Keratinocyte (primary cell): Measurements from ENCODE around the gene ATP6V0E2. TPM values are rescaled to one million over a fixed set of nuclear protein-coding genes. Genes with fewer than 3 reads are reported as not detected.

Experiments used
- DNase-seq: peaks from one replicate; pipeline ENCODE4 v3.0.0-alpha.2; 2011; ENCODE audit warnings: low read depth, missing footprints, low spot score
- FAIRE-seq: peaks from 2 replicates; lab custom pipeline; 2011; peaks lifted over from hg19 to GRCh38; lab: Jason Lieb, UNC
- H2AFZ ChIP-seq: 2 replicates; pipeline ENCODE4 v1.6.0; 2012; ENCODE audit warnings: low read length, control low read depth, inconsistent platforms; ENCODE audit not compliant: control insufficient read depth
- H3K27ac ChIP-seq: 2 replicates; pipeline ENCODE4 v1.5.1; 2011; ENCODE audit warnings: low read length; ENCODE audit not compliant: control insufficient read depth, insufficient read depth
- H3K27me3 ChIP-seq: 3 replicates; pipeline ENCODE4 v1.6.0; 2011; ENCODE audit warnings: low read length; ENCODE audit not compliant: control insufficient read depth, insufficient read depth; ENCODE audit errors: extremely low read depth
- H3K36me3 ChIP-seq, 2 experiments: 2 replicates in 1 of 2; 3 replicates in 1 of 2; pipeline ENCODE4 v1.5.1; 2011; ENCODE audit warnings: low read length in 2 of 2, mild to moderate bottlenecking in 1 of 2; ENCODE audit not compliant: control insufficient read depth in 2 of 2, insufficient read depth in 2 of 2; ENCODE audit errors: extremely low read depth in 1 of 2
- H3K4me1 ChIP-seq: 3 replicates; pipeline ENCODE4 v1.5.1; 2011; ENCODE audit warnings: low read length; ENCODE audit not compliant: control insufficient read depth, insufficient read depth; ENCODE audit errors: extremely low read depth
- H3K4me2 ChIP-seq: 3 replicates; pipeline ENCODE4 v1.6.0; 2011; ENCODE audit warnings: low read depth, low read length; ENCODE audit not compliant: control insufficient read depth, insufficient read depth; ENCODE audit errors: extremely low read depth
- H3K4me3 ChIP-seq, 3 experiments: fragments of 200-600 bp in 1 of 3; sonication (generic) in 1 of 3; 2 replicates in 2 of 3; 3 replicates in 1 of 3; pipeline ENCODE4 v1.5.1; 2011 to 2016; ENCODE audit warnings: low read length in 3 of 3, mild to moderate bottlenecking in 3 of 3, control low read depth in 2 of 3, inconsistent platforms in 1 of 3, low read depth in 1 of 3, mixed read lengths in 1 of 3, mixed run types in 1 of 3, moderate library complexity in 1 of 3; ENCODE audit not compliant: control insufficient read depth in 2 of 3, insufficient read depth in 2 of 3; ENCODE audit errors: extremely low read depth in 1 of 3
- H3K79me2 ChIP-seq: 2 replicates; pipeline ENCODE4 v1.6.0; 2012; ENCODE audit warnings: low read length; ENCODE audit not compliant: control insufficient read depth, insufficient read depth
- H3K9ac ChIP-seq: 3 replicates; pipeline ENCODE4 v1.6.0; 2011; ENCODE audit warnings: low read length; ENCODE audit not compliant: control insufficient read depth, insufficient read depth; ENCODE audit errors: extremely low read depth
- H3K9me1 ChIP-seq: 3 replicates; pipeline ENCODE4 v1.6.0; 2011; ENCODE audit warnings: low read length; ENCODE audit not compliant: control insufficient read depth, insufficient read depth; ENCODE audit errors: extremely low read depth
- H3K9me3 ChIP-seq: 2 replicates; pipeline ENCODE4 v1.5.1; 2012; ENCODE audit warnings: low read depth, low read length; ENCODE audit not compliant: control insufficient read depth
- H4K20me1 ChIP-seq: 3 replicates; pipeline ENCODE4 v1.6.0; 2011; ENCODE audit warnings: low read length; ENCODE audit not compliant: control insufficient read depth, insufficient read depth; ENCODE audit errors: extremely low read depth
- CTCF ChIP-seq, 3 experiments: IDR thresholded peaks in 1 of 3; conservative IDR thresholded peaks in 1 of 3; optimal IDR thresholded peaks in 1 of 3; 2 replicates in 2 of 3; 3 replicates in 1 of 3; pipeline versions ENCODE3 to v1.5.1; 2011; ENCODE audit warnings: low read length in 3 of 3, mild to moderate bottlenecking in 3 of 3, moderate library complexity in 2 of 3, control low read depth in 1 of 3, inconsistent platforms in 1 of 3; ENCODE audit not compliant: insufficient read depth in 2 of 3; ENCODE audit errors: extremely low read depth in 1 of 3
- EZH2 ChIP-seq: IDR thresholded peaks from one replicate; pipeline ENCODE4 v1.6.1; 2012; ENCODE audit warnings: inconsistent platforms, mild to moderate bottlenecking, low read length, moderate library complexity
- dilution Hi-C: fragments of 300-500 bp; cut with MboI; formaldehyde crosslinking; loops from one replicate; pipeline ENCODE4 v1.7.0; 2020; ENCODE audit warnings: low sequenced_read_pairs; ENCODE audit not compliant: extremely low pct_ligation_motif_present
- polyA plus RNA-seq, 5 experiments: library from polyadenylated mRNA; depleted of rRNA in 3 of 5; stranded (reverse) in 3 of 5; stranded (forward) in 1 of 5; unstranded in 1 of 5; fragments of >200 nt; gene quantifications; 1 replicate in 1 of 5; 2 replicates in 3 of 5; 3 replicates in 1 of 5; pipeline versions ENCODE4 v1.2.1 to v1.2.3, GENCODE V29; 2011 to 2012; ENCODE audit warnings: missing spikeins in 2 of 5, low read depth in 1 of 5, low replicate concordance in 1 of 5

ATP6V0E2 gene
- polyA plus RNA-seq, 1 donor (not counting 4 experiments of a cell fraction or from before 2014, with no cell fraction given) = 5.0 TPM

DNA sequence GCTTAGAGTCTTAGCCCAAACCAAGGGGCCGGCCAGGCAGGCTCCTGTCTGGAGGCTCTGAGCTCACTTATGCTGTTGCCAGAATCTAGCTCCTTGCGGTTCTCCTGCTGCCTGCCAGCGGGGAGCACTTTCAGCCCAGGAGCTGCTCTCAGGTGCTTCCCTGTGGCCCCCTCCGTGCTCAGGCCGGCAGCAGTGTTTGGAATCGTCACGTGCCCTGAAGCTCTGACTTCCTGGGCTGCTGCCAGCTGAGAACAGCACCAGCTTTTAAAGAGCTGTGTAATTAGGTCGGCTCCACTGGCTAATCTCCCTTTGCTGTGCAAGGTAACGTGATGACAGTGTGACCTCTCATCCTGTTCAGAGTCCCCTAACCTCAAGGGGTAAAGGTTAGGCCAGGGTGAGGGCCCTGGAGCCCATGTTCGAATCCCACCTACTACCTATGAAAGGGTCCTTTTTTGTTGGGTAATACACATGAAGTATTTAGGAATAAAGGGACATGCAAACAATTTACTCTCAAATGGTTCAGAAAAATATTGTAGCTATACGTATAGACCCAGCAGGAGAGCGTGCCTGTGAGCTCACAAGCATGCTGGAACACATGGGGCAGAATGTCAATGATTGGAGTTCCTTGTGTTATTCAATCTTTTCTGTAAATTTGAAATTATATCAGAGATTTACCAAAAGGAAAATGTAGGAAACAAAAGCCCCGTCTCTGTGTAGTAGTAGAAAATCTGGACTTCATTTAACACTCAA lies 19.0 kb upstream of the ATP6V0E2 start:
- Histone ChIP-seq H3K4me1 (peaks cover 13% of the 10 kb centered on the region), H3K4me3 (no peak overlapping the region), H3K36me3 (peaks cover 0 to 1% of the 10 kb centered on the region in 2 experiments), H3K4me2 (no peak overlapping the region), H2AFZ (no peak overlapping the region), H4K20me1 (no peaks in the 10 kb centered on the region), H3K9me1 (no peaks in the 10 kb centered on the region), H3K9ac (no peak overlapping the region), H3K79me2 (no peaks in the 10 kb centered on the region), H3K9me3 (no peaks in the 10 kb centered on the region), H3K27ac (no peak overlapping the region), H3K27me3 (no peaks in the 10 kb centered on the region)
- dilution Hi-C loops = no loop called here
- FAIRE-seq (no peak), DNase-seq (no peak)
- TF ChIP-seq CTCF (optimal IDR thresholded peaks at IDR 0.05 in 1 of 3, IDR thresholded peaks at IDR 0.05 in 1 of 3, conservative IDR thresholded peaks at IDR 0.05 in 1 of 3; ENCODE audit: extremely low read depth in 1 of 3, insufficient read depth in 2 of 3, low read length in 3 of 3) (no peak), EZH2 (no peak)

DNA sequence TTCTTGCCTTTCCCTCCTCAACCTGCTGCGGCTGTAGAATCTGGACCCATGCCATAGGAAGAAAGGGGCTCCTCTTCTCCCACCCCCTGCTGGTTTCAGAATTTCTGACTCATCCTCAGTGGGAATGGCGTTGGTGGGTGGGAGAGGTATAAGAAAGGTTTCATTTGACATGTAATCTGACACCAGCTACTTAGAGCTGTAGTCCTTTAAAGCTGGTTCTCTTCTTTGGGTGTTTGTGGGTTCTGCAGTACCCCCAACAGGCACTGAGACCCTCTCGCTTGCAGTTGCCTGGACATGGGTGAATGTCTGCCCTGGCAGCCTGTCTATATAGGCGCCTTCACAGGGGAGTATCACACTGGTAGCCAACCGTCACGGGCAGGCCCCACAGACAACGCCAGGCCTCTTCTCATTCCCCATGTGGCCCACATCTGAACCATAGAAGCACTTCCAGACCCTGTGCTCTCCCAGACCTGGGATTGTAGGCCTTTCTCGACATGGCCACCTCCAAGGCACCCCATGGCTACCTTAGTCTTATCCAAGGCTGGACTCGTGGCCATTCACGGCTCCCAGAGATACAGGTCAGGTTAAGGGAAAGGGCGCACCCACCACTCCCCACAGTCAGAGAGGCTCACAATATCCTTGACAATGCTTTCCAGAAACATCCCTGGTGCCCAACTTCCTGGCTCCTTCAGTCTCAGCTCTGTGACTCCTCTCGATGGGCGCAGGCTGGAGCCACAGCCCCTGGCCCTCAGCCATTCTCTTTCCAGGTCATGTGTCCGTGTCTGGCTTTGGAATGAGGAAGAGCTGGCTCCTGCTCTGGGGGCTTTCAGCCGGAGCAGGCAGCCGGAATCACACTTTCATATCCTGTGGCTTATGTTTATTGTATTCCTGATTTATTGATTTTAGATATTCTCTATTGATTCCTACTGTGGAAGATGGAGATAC lies 18.1 kb upstream of the ATP6V0E2 start:
- H2AFZ ChIP-seq = no peak overlapping the region
- H3K9me3 ChIP-seq = no peaks in the 10 kb centered on the region
- H3K27me3 ChIP-seq = no peaks in the 10 kb centered on the region
- no peaks in the 10 kb centered on the region for H4K20me1 ChIP-seq
- dilution Hi-C loops = no loop called here
- H3K4me3 ChIP-seq = no peak overlapping the region
- H3K4me2 ChIP-seq = no peak overlapping the region
- peaks cover 0 to 4% of the 10 kb centered on the region in 2 experiments for H3K36me3 ChIP-seq
- H3K27ac ChIP-seq = no peak overlapping the region
- no peak for TF ChIP-seq CTCF (optimal IDR thresholded peaks at IDR 0.05 in 1 of 3, IDR thresholded peaks at IDR 0.05 in 1 of 3, conservative IDR thresholded peaks at IDR 0.05 in 1 of 3; ENCODE audit: extremely low read depth in 1 of 3, insufficient read depth in 2 of 3, low read length in 3 of 3)
- TF ChIP-seq EZH2 = no peak
- H3K79me2 ChIP-seq = no peaks in the 10 kb centered on the region
- H3K9me1 ChIP-seq = no peaks in the 10 kb centered on the region
- DNase-seq (no peak), FAIRE-seq (no peak)
- no peak overlapping the region for H3K9ac ChIP-seq
- H3K4me1 ChIP-seq = peaks cover 13% of the 10 kb centered on the region
